K562 (cell line): ENCODE results near the gene MAP1LC3B2. TPM values are rescaled to one million over a fixed set of nuclear protein-coding genes. Genes with fewer than 3 reads are reported as not detected.
A peak's percentile ranks its signal among the peaks of the same experiment; 100 is the strongest.

Experiments used
- ASH1L ChIP-seq: fragments of 450-650 bp; IDR thresholded peaks from 2 replicates; pipeline ENCODE4 v1.6.1; 2018; ENCODE audit warnings: borderline replicate concordance, mild to moderate bottlenecking, low read depth; ENCODE audit not compliant: partially characterized antibody
- CCNT2 ChIP-seq: IDR thresholded peaks from 2 replicates; pipeline ENCODE4 v1.6.1; 2011; ENCODE audit warnings: borderline replicate concordance, low read depth, mild to moderate bottlenecking, moderate library complexity, mixed read lengths, low read length; ENCODE audit not compliant: insufficient read length; ENCODE audit errors: extremely low read depth
- CHAMP1 ChIP-seq: fragments of 450-650 bp; IDR thresholded peaks from 2 replicates; pipeline ENCODE4 v1.6.1; 2016; ENCODE audit warnings: mild to moderate bottlenecking
- CREB3 ChIP-seq: fragments of 450-650 bp; conservative IDR thresholded peaks from 2 replicates; pipeline ENCODE4 v1.6.1; 2016; ENCODE audit warnings: missing genetic modification characterization, low read depth, mild to moderate bottlenecking, missing compliant biosample characterization, moderate library complexity
- CREBBP ChIP-seq: IDR thresholded peaks from one replicate; pipeline ENCODE4 v1.6.1; 2012; ENCODE audit warnings: low read depth, mild to moderate bottlenecking, control low read depth, inconsistent platforms, low read length
- CUX1 ChIP-seq: fragments of 200-800 bp; sonication (Bioruptor generic); IDR thresholded peaks from 2 replicates; pipeline ENCODE4 v1.6.1; 2016; ENCODE audit warnings: missing genetic modification characterization, missing compliant biosample characterization
- PKNOX1 ChIP-seq: fragments of 450-650 bp; IDR thresholded peaks from 2 replicates; pipeline ENCODE4 v1.6.1; 2016
- ZBTB9 ChIP-seq: fragments of 450-650 bp; formaldehyde crosslinking; IDR thresholded peaks from 2 replicates; pipeline ENCODE4 v1.4.0; 2020; ENCODE audit warnings: mild to moderate bottlenecking, moderate library complexity
- ZNF324 ChIP-seq: fragments of 250-450 bp; sonication (Bioruptor Pico); IDR thresholded peaks from 2 replicates; pipeline ENCODE4 v1.4.0; 2020; ENCODE audit warnings: mild to moderate bottlenecking
- ZNF561 ChIP-seq: fragments of 450-650 bp; formaldehyde crosslinking; conservative IDR thresholded peaks from 2 replicates; pipeline ENCODE4 v1.4.0; 2020; ENCODE audit warnings: mild to moderate bottlenecking, moderate library complexity
- polyA plus RNA-seq, 8 experiments: library from polyadenylated mRNA; depleted of rRNA in 4 of 8; stranded (reverse) in 5 of 8; unstranded in 3 of 8; fragments of >200 nt; fragmentation: Nextera tagmentation in 2 of 8; fragmentation: Illumina TruSeq in 1 of 8; extraction: Ambion mirVana in 2 of 8; extraction: Trizol in 1 of 8; gene quantifications; 2 replicates each; pipeline versions ENCODE4 v1.2.1 to v1.2.3, GENCODE V29; 2011 to 2014; ENCODE audit warnings: inconsistent platforms in 1 of 8, missing spikeins in 1 of 8
- total RNA-seq, 7 experiments: library from RNA; depleted of rRNA in 6 of 7; stranded (reverse); fragments of >200 nt in 6 of 7; fragmentation: Illumina TruSeq in 2 of 7; extraction: Trizol in 2 of 7; gene quantifications; 2 replicates each; pipeline versions ENCODE4 v1.2.1 to v1.2.3, GENCODE V29; 2011 to 2021; ENCODE audit warnings: low replicate concordance in 1 of 7

The MAP1LC3B2 gene
- total and polyA plus RNA-seq, 9 of the 15 experiments (the other 6 are each of a cell fraction or from before 2014, with no cell fraction given): 0.53 to 2.8 (median 0.76) TPM; not detected in 2

- TF ChIP-seq ZNF561 (no peak), CREBBP (no peak), ASH1L (no peak), ZNF324 (CRISPR knock-in tag) (no peak), ZBTB9 (CRISPR knock-in tag) (no peak), CUX1 (CRISPR knock-in tag) (no peak), CREB3 (tag) (0 out of 2 replicates have a peak, but pooled peaks have one; percentile 23), PKNOX1 (peak; percentile 75), CCNT2 (no peak), CHAMP1 (no peak)
Measured at GRCh38 chr12:116534311-116535121, 24.7 kb upstream of the MAP1LC3B2 start (continued).
